Loucy (cell line): Measurements from ENCODE around the gene EEF1AKMT1.

ENCODE experiments used
- H2AFZ ChIP-seq: fragments of 200-600 bp; sonication (generic); 2 replicates; pipeline ENCODE4 v1.6.0; 2016; ENCODE audit warnings: antibody characterized with exemption, mild to moderate bottlenecking, low read length, moderate library complexity
- H3F3A ChIP-seq: fragments of 200-600 bp; 2 replicates; pipeline ENCODE4 v1.6.0; 2016; ENCODE audit warnings: antibody characterized with exemption, low read depth, mild to moderate bottlenecking
- H3K27me3 ChIP-seq: fragments of 200-600 bp; sonication (generic); 2 replicates; pipeline ENCODE4 v1.6.1; 2014; ENCODE audit warnings: low read length, mild to moderate bottlenecking; ENCODE audit not compliant: insufficient read depth, poor library complexity, severe bottlenecking
- H3K36me3 ChIP-seq: fragments of 200-600 bp; sonication (generic); 2 replicates; pipeline ENCODE4 v1.6.1; 2016; ENCODE audit warnings: low read length; ENCODE audit not compliant: insufficient read depth
- H3K4me1 ChIP-seq: fragments of 200-600 bp; sonication (generic); 2 replicates; pipeline ENCODE4 v1.5.1; 2014; ENCODE audit warnings: low read length, mild to moderate bottlenecking; ENCODE audit not compliant: insufficient read depth, poor library complexity, severe bottlenecking
- H3K4me2 ChIP-seq: fragments of 200-600 bp; sonication (generic); 2 replicates; pipeline ENCODE4 v1.6.0; 2014; ENCODE audit warnings: antibody characterized with exemption, low read length, low read depth, mild to moderate bottlenecking; ENCODE audit not compliant: poor library complexity, severe bottlenecking
- H3K4me3 ChIP-seq: fragments of 200-600 bp; sonication (generic); 2 replicates; pipeline ENCODE4 v1.5.1; 2014; ENCODE audit warnings: low read length, mild to moderate bottlenecking, mixed read lengths; ENCODE audit not compliant: poor library complexity, severe bottlenecking
- H3K79me2 ChIP-seq: fragments of 200-600 bp; sonication (generic); 2 replicates; pipeline ENCODE4 v1.6.1; 2014; ENCODE audit warnings: low read length; ENCODE audit not compliant: insufficient read depth
- H3K9ac ChIP-seq: fragments of 200-600 bp; sonication (generic); 2 replicates; pipeline ENCODE4 v1.6.0; 2014; ENCODE audit warnings: mild to moderate bottlenecking, low read depth, low read length, moderate library complexity; ENCODE audit not compliant: poor library complexity, severe bottlenecking
- H3K9me2 ChIP-seq: fragments of 200-600 bp; sonication (generic); replicated peaks from 2 replicates; pipeline ENCODE4 v1.6.1; 2016; ENCODE audit warnings: low read depth, low read length, mixed read lengths
- H3K9me3 ChIP-seq: fragments of 200-600 bp; sonication (generic); 2 replicates; pipeline ENCODE4 v1.6.1; 2014; ENCODE audit warnings: mild to moderate bottlenecking, antibody characterized with exemption, low read length, low read depth; ENCODE audit not compliant: insufficient read depth
- H4K20me1 ChIP-seq: fragments of 200-600 bp; sonication (generic); 2 replicates; pipeline ENCODE4 v1.6.0; 2014; ENCODE audit warnings: antibody characterized with exemption, low read length, mild to moderate bottlenecking; ENCODE audit not compliant: insufficient read depth, poor library complexity, severe bottlenecking
- CTCF ChIP-seq: fragments of 200-600 bp; sonication (generic); conservative IDR thresholded peaks from 2 replicates; pipeline ENCODE4 v1.5.1; 2014; ENCODE audit warnings: mild to moderate bottlenecking, antibody characterized with exemption, low read length
- EZH2phosphoT487 ChIP-seq: fragments of 200-600 bp; IDR thresholded peaks from 2 replicates; pipeline ENCODE4 v1.6.1; 2018; ENCODE audit warnings: antibody characterized with exemption, mild to moderate bottlenecking, moderate library complexity, borderline replicate concordance

The EEF1AKMT1 gene

GRCh38 chr13:20788312-20788711, 14.6 kb upstream of the EEF1AKMT1 start:
- Histone ChIP-seq H3K9ac (no peak overlapping the region), H3K4me3 (no peak overlapping the region), H3K4me2 (no peak overlapping the region), H3K9me2 (no peaks in the 10 kb centered on the region), H3K27me3 (no peaks in the 10 kb centered on the region), H2AFZ (no peak overlapping the region), H3K79me2 (no peaks in the 10 kb centered on the region), H3F3A (no peaks in the 10 kb centered on the region), H3K4me1 (no peaks in the 10 kb centered on the region), H3K9me3 (no peaks in the 10 kb centered on the region), H4K20me1 (no peaks in the 10 kb centered on the region), H3K36me3 (peaks cover 31% of the 10 kb centered on the region; the same call in 1 of the 2 replicates)
- TF ChIP-seq EZH2phosphoT487 (no peak), CTCF (no peak)

- H2AFZ ChIP-seq: no peak overlapping the region
Measured at GRCh38 chr13:20787180-20787579, 13.4 kb upstream of the EEF1AKMT1 start.

GRCh38 chr13:20782116-20782708, 8.5 kb upstream of the EEF1AKMT1 start:
- no peak for TF ChIP-seq CTCF
- no peak for TF ChIP-seq EZH2phosphoT487
- no peaks in the 10 kb centered on the region for H3K4me1 ChIP-seq
- no peak overlapping the region for H3K4me3 ChIP-seq
- no peaks in the 10 kb centered on the region for H3K9me2 ChIP-seq
- no peaks in the 10 kb centered on the region for H3K79me2 ChIP-seq
- no peak overlapping the region for H3K4me2 ChIP-seq
- no peaks in the 10 kb centered on the region for H3F3A ChIP-seq
- peaks cover 7% of the 10 kb centered on the region; the same call in 1 of the 2 replicates for H3K36me3 ChIP-seq
- no peak overlapping the region for H3K9ac ChIP-seq
- no peaks in the 10 kb centered on the region for H4K20me1 ChIP-seq
- no peaks in the 10 kb centered on the region for H3K27me3 ChIP-seq
- no peaks in the 10 kb centered on the region for H3K9me3 ChIP-seq
- no peak overlapping the region for H2AFZ ChIP-seq

More at GRCh38 chr13:20787180-20787579, 13.4 kb upstream of the EEF1AKMT1 start:
- TF ChIP-seq CTCF: no peak
- no peak for TF ChIP-seq EZH2phosphoT487
- Histone ChIP-seq H3K27me3 (no peaks in the 10 kb centered on the region), H3K4me1 (no peaks in the 10 kb centered on the region), H3K4me3 (no peak overlapping the region), H3K9ac (no peak overlapping the region), H3K9me2 (no peaks in the 10 kb centered on the region), H3K36me3 (peaks cover 30% of the 10 kb centered on the region; the same call in 1 of the 2 replicates), H3F3A (no peaks in the 10 kb centered on the region), H4K20me1 (no peaks in the 10 kb centered on the region), H3K79me2 (no peaks in the 10 kb centered on the region), H3K9me3 (no peaks in the 10 kb centered on the region), H3K4me2 (no peak overlapping the region)
